Mucosa of rectum (tissue), 2 donors: ENCODE data around the gene NR2F1-AS1.
"Not testable (repeated sequence)": the region's sequence is repeated elsewhere in the genome, so short reads cannot be mapped to it uniquely, and the experiment has no call there.

Experiments
- H3K27ac ChIP-seq, 2 donors: one replicate each; pipeline ENCODE4 v1.7.0; 2013; ENCODE audit warnings: inconsistent platforms in 2 of 2, low read depth in 2 of 2, low read length in 2 of 2
- H3K27me3 ChIP-seq, 2 donors: one replicate each; pipeline ENCODE4 v1.7.0; 2013; ENCODE audit warnings: low read length in 2 of 2; ENCODE audit not compliant: control insufficient read depth in 2 of 2, insufficient read depth in 2 of 2
- H3K36me3 ChIP-seq, 2 donors: one replicate each; pipeline ENCODE4 v1.7.0; 2013; ENCODE audit warnings: low read length in 2 of 2; ENCODE audit not compliant: control insufficient read depth in 2 of 2, insufficient read depth in 2 of 2
- H3K4me1 ChIP-seq, 2 donors: one replicate each; pipeline ENCODE4 v1.7.0; 2013; ENCODE audit warnings: low read length in 2 of 2, mild to moderate bottlenecking in 1 of 2; ENCODE audit not compliant: control insufficient read depth in 2 of 2, insufficient read depth in 2 of 2
- H3K4me3 ChIP-seq, 2 donors: one replicate each; pipeline ENCODE4 v1.7.0; 2013; ENCODE audit warnings: low read length in 2 of 2
- H3K9ac ChIP-seq, 2 donors: one replicate each; pipeline ENCODE4 v1.7.0; 2013; ENCODE audit warnings: low read length in 2 of 2, low read depth in 1 of 2, mild to moderate bottlenecking in 1 of 2
- H3K9me3 ChIP-seq, 2 donors: one replicate each; pipeline ENCODE4 v1.7.0; 2013; ENCODE audit warnings: low read length in 2 of 2; ENCODE audit not compliant: control insufficient read depth in 2 of 2
- donor health status: healthy.
- donor health status: Normal muscosa, but diverticular disease.

NR2F1-AS1 gene

DNA sequence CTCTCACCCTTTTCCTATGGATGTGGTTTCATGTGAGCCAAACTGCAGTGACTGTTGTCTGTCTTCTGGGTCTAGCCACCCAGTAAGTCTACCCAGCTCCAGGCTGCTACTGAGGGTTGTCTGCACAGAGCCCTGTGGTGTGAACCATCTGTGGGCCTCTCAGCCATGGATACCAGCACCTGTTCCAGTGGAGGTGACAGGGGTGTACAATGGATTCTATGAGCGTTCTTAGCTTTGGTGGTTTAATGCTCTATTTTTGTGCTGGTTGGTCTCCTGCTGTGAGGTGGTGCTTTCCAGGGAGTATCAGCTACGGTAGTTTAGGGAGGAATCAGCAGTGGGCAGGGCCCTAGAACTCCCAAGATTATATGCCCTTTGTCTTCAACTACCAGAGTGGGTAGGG, 186.7 kb downstream of the NR2F1-AS1 start:
- no peak overlapping the region for H3K9ac ChIP-seq
- no peak overlapping the region for H3K27ac ChIP-seq
- H3K4me3 ChIP-seq, result no peak overlapping the region
- H3K4me1 ChIP-seq, result no peaks in the 10 kb centered on the region
- H3K9me3 ChIP-seq, result no peaks in the 10 kb centered on the region
- no peaks in the 10 kb centered on the region for H3K27me3 ChIP-seq
- no peaks in the 10 kb centered on the region for H3K36me3 ChIP-seq

DNA sequence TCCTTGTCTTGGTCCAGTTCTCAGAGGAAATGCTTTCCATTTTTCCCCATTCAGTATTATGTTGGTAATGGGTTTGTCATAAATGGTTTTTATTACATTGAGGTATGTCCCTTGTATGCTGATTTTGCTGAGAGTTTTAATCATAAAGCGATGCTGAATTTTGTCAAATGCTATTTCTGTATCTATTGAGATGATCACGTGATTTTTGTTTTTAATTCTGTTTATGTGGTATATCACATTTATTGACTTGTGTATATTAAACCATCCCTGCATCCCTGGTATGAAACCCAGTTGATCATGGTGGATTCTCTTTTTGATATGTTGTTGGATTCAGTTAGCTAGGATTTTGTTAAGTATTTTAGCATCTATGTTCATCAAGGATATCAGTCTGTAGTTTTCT, 189.8 kb downstream of the NR2F1-AS1 start:
- not testable (repeated sequence) for H3K36me3 ChIP-seq, H3K9me3 ChIP-seq, H3K27me3 ChIP-seq, H3K4me1 ChIP-seq, H3K4me3 ChIP-seq, H3K9ac ChIP-seq, H3K27ac ChIP-seq

- H3K27ac ChIP-seq, result no peak overlapping the region
- no peak overlapping the region for H3K4me3 ChIP-seq
- no peak overlapping the region for H3K9ac ChIP-seq
- no peaks in the 10 kb centered on the region for H3K36me3 ChIP-seq
- H3K9me3 ChIP-seq, result no peaks in the 10 kb centered on the region
- no peaks in the 10 kb centered on the region for H3K27me3 ChIP-seq
- no peaks in the 10 kb centered on the region for H3K4me1 ChIP-seq
These were observed 195.4 kb downstream of the NR2F1-AS1 start for GRCh38 chr5:93385655-93386054.

DNA sequence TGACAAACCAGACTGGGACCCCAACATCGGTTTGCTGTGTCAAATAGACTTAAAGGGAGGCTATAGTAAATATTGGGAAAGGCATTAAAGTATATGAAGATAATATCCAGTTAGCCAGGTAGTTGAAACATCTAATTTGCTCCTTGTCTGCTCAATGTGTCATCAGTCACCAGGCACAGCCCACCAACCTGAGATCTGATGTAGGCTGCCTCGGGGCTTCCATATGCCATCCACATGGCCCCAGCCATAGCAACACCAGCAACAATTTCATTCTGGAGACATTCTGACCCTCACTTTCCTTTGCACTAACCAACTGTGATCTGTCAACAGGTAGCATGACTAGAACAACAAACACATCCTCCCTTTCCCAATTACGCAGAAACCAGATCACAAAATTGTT, 196.0 kb downstream of the NR2F1-AS1 start:
- no peaks in the 10 kb centered on the region for H3K4me1 ChIP-seq
- no peaks in the 10 kb centered on the region for H3K36me3 ChIP-seq
- no peak overlapping the region for H3K4me3 ChIP-seq
- H3K27me3 ChIP-seq, result no peaks in the 10 kb centered on the region
- no peak overlapping the region for H3K9ac ChIP-seq
- no peaks in the 10 kb centered on the region for H3K9me3 ChIP-seq
- H3K27ac ChIP-seq, result no peak overlapping the region

DNA sequence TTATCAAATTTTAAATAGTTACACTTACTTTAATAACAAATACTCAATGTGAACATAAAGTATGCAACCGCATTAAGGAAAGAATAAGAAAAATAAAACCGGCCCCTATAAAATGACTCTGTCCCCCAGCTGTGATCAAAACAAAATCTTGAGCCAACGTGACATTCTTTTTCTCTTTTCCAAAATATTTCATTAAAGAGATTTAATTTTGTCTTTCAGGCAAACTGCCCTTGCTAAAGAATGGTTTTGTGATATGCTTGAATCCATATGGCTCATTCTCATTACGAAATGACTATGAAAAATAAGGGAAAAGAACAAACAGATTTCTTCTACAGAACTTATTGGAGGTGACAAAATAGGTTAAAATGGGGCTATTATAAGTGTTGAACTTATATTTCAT, 197.0 kb downstream of the NR2F1-AS1 start:
- no peak overlapping the region for H3K27ac ChIP-seq
- no peaks in the 10 kb centered on the region for H3K27me3 ChIP-seq
- no peak overlapping the region for H3K4me3 ChIP-seq
- H3K4me1 ChIP-seq, result no peaks in the 10 kb centered on the region
- H3K9ac ChIP-seq, result no peak overlapping the region
- no peaks in the 10 kb centered on the region for H3K9me3 ChIP-seq
- no peaks in the 10 kb centered on the region for H3K36me3 ChIP-seq

GRCh38 chr5:93382188-93382825, 198.7 kb downstream of the NR2F1-AS1 start:
- H3K9ac ChIP-seq, result no peak overlapping the region
- H3K9me3 ChIP-seq, result no peaks in the 10 kb centered on the region
- no peaks in the 10 kb centered on the region for H3K4me1 ChIP-seq
- H3K36me3 ChIP-seq, result no peaks in the 10 kb centered on the region
- no peaks in the 10 kb centered on the region for H3K27me3 ChIP-seq
- no peak overlapping the region for H3K27ac ChIP-seq
- H3K4me3 ChIP-seq, result no peak overlapping the region

GRCh38 chr5:93381057-93381456, 200.0 kb downstream of the NR2F1-AS1 start:
- no peaks in the 10 kb centered on the region for H3K4me1 ChIP-seq
- H3K9ac ChIP-seq, result no peak overlapping the region
- no peaks in the 10 kb centered on the region for H3K9me3 ChIP-seq
- no peak overlapping the region for H3K4me3 ChIP-seq
- H3K36me3 ChIP-seq, result no peaks in the 10 kb centered on the region
- no peak overlapping the region for H3K27ac ChIP-seq
- no peaks in the 10 kb centered on the region for H3K27me3 ChIP-seq

GRCh38 chr5:93378073-93378472, 202.9 kb downstream of the NR2F1-AS1 start:
- Histone ChIP-seq H3K4me1 (no peaks in the 10 kb centered on the region), H3K4me3 (no peak overlapping the region), H3K36me3 (no peaks in the 10 kb centered on the region), H3K27me3 (no peaks in the 10 kb centered on the region), H3K9ac (no peak overlapping the region), H3K9me3 (no peaks in the 10 kb centered on the region), H3K27ac (no peak overlapping the region)

DNA sequence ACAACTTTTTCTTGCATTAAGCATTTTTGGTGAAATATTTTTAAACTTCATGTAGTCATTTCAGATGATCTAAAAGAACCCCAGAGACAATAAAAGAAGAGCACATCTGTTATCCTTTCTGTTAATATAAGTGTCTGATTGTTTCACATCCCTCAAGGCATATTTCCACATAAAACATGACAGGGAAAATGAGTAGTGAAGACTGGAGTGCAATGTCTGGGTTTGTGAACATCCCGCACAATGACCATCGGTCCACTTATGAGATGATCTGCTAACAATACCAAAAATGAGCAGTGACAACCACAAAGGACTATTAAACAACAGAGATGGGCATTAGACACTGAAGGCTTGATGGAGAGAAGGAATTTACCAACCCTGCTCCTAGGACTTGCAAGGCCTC, 209.1 kb downstream of the NR2F1-AS1 start:
- no peaks in the 10 kb centered on the region for H3K9me3 ChIP-seq
- H3K27me3 ChIP-seq, result no peaks in the 10 kb centered on the region
- no peaks in the 10 kb centered on the region for H3K36me3 ChIP-seq
- H3K27ac ChIP-seq, result no peak overlapping the region
- no peak overlapping the region for H3K4me3 ChIP-seq
- H3K4me1 ChIP-seq, result no peaks in the 10 kb centered on the region
- H3K9ac ChIP-seq, result no peak overlapping the region

- Histone ChIP-seq H3K9me3 (no peaks in the 10 kb centered on the region), H3K9ac (no peak overlapping the region), H3K36me3 (no peaks in the 10 kb centered on the region), H3K4me3 (no peak overlapping the region), H3K27ac (no peak overlapping the region), H3K27me3 (no peaks in the 10 kb centered on the region), H3K4me1 (no peaks in the 10 kb centered on the region)
These were observed 216.6 kb downstream of the NR2F1-AS1 start for GRCh38 chr5:93364378-93364777.
